Measurements from ENCODE around the gene F11R. TPM values are rescaled to one million over a fixed set of nuclear protein-coding genes. Genes with fewer than 3 reads are reported as not detected.
"Not testable (repeated sequence)": the region's sequence is repeated elsewhere in the genome, so short reads cannot be mapped to it uniquely, and the experiment has no call there.

Gene F11R
- total RNA-seq, 2 donors from 2014 or later: 43.6 to 104 TPM

GRCh38 chr1:160996178-160996577, 24.8 kb downstream of the F11R start:
- TF ChIP-seq POLR2A (IDR thresholded peaks at IDR 0.05): no peak
- no peak for TF ChIP-seq POLR2AphosphoS5 (IDR thresholded peaks at IDR 0.05)
- no peak for TF ChIP-seq CTCF (IDR thresholded peaks at IDR 0.05)
- no peak for DNase-seq (ENCODE audit: low spot score)
- no peaks in the 10 kb centered on the region for H3K27me3 ChIP-seq (replicated peaks; ENCODE audit: insufficient read depth)
- no peak overlapping the region for H3K4me3 ChIP-seq
- intact Hi-C loops (cut with DNase I): loop anchor here (5.0 to 10.0 kb wide), 2 partner anchors 101 to 271 kb away; partner anchors contain the start of gene KLHDC9
- WGBS: 89% methylated on average over 3 of the region's 3 CpGs
- no peaks in the 10 kb centered on the region for H3K9me3 ChIP-seq
- no peaks in the 10 kb centered on the region for H3K4me1 ChIP-seq (replicated peaks)
- no peak overlapping the region for H3K27ac ChIP-seq
- peaks cover 0 to 16% of the 10 kb centered on the region in 2 donors for H3K36me3 ChIP-seq

- no peak overlapping the region for H3K4me3 ChIP-seq
- H3K9me3 ChIP-seq: no peaks in the 10 kb centered on the region
- H3K36me3 ChIP-seq: peaks cover 0 to under 1% of the 10 kb centered on the region in 2 donors
- no peak for DNase-seq (ENCODE audit: low spot score)
- no peak for TF ChIP-seq POLR2A (IDR thresholded peaks at IDR 0.05)
- TF ChIP-seq CTCF (IDR thresholded peaks at IDR 0.05): peak in 2 of 4 experiments; percentile 26 to 38
- TF ChIP-seq POLR2AphosphoS5 (IDR thresholded peaks at IDR 0.05): peak; percentile 10
- no peaks in the 10 kb centered on the region for H3K27me3 ChIP-seq (replicated peaks; ENCODE audit: insufficient read depth)
- WGBS: 77% methylated on average over 14 of the region's 14 CpGs
- no peak overlapping the region for H3K27ac ChIP-seq
- intact Hi-C loops (cut with DNase I): loop anchor here (10.0 kb wide), 1 partner anchor 269 kb away; no protein-coding TSS in a partner anchor
- no peaks in the 10 kb centered on the region for H3K4me1 ChIP-seq (replicated peaks)
Observed at GRCh38 chr1:160993544-160994193, 27.3 kb downstream of the F11R start.

- DNase-seq (ENCODE audit: low spot score); H3K27ac ChIP-seq; H3K4me3 ChIP-seq; H3K4me1 ChIP-seq (replicated peaks); H3K36me3 ChIP-seq; H3K9me3 ChIP-seq; H3K27me3 ChIP-seq (replicated peaks; ENCODE audit: insufficient read depth): not testable (repeated sequence)
- intact Hi-C loops (cut with DNase I): loop anchor here (10.0 kb wide), 1 partner anchor 267 kb away; no protein-coding TSS in a partner anchor
- WGBS: 91% methylated on average over 4 of the region's 4 CpGs
Observed at GRCh38 chr1:160992036-160992435, 28.9 kb downstream of the F11R start.

- intact Hi-C loops (cut with DNase I): no loop called here
- H3K36me3 ChIP-seq: no peaks in the 10 kb centered on the region
- no peak for DNase-seq (ENCODE audit: low spot score)
- H3K9me3 ChIP-seq: no peaks in the 10 kb centered on the region
- no peaks in the 10 kb centered on the region for H3K27me3 ChIP-seq (replicated peaks; ENCODE audit: insufficient read depth)
- WGBS: 54% methylated on average over 8 of the region's 8 CpGs
- no peak overlapping the region for H3K27ac ChIP-seq
- no peak overlapping the region for H3K4me3 ChIP-seq
- no peak for TF ChIP-seq POLR2A (IDR thresholded peaks at IDR 0.05)
- TF ChIP-seq POLR2AphosphoS5 (IDR thresholded peaks at IDR 0.05): peak; percentile 10
- no peaks in the 10 kb centered on the region for H3K4me1 ChIP-seq (replicated peaks)
Observed at GRCh38 chr1:160987359-160988050, 33.4 kb downstream of the F11R start.

GRCh38 chr1:160985723-160986122, 35.2 kb downstream of the F11R start:
- intact Hi-C loops (cut with DNase I): no loop called here
- no peak for TF ChIP-seq POLR2A (IDR thresholded peaks at IDR 0.05)
- no peak for TF ChIP-seq POLR2AphosphoS5 (IDR thresholded peaks at IDR 0.05)
- no peak for TF ChIP-seq CTCF (IDR thresholded peaks at IDR 0.05)
- no peak for DNase-seq (ENCODE audit: low spot score)
- WGBS: 91% methylated on average over 4 of the region's 4 CpGs
- Histone ChIP-seq H3K27ac (no peak overlapping the region), H3K4me3 (no peak overlapping the region), H3K27me3 (replicated peaks; ENCODE audit: insufficient read depth) (no peaks in the 10 kb centered on the region), H3K4me1 (replicated peaks) (no peaks in the 10 kb centered on the region), H3K9me3 (no peaks in the 10 kb centered on the region), H3K36me3 (no peaks in the 10 kb centered on the region)

All from prostate gland (tissue), 2 donors.